Cardiac muscle cell (in vitro differentiated cells and primary cell): Measurements from ENCODE around the gene STUB1. TPM values are rescaled to one million over a fixed set of nuclear protein-coding genes. Genes with fewer than 3 reads are reported as not detected.

ENCODE experiments used
- DNase-seq, 2 donors: peaks; one replicate each; pipeline versions ENCODE4 v3.0.0 to v3.0.0-alpha.2; 2010 to 2017; ENCODE audit warnings: low read depth in 1 of 2, low spot score in 1 of 2
- H3K27ac ChIP-seq: fragments of 200-600 bp; sonication (generic); 2 replicates; pipeline ENCODE4 v1.5.1; 2016
- H3K27me3 ChIP-seq: fragments of 200-600 bp; sonication (generic); 2 replicates; pipeline ENCODE4 v1.6.0; 2016; ENCODE audit warnings: control low read depth
- H3K36me3 ChIP-seq: fragments of 200-600 bp; sonication (generic); 2 replicates; pipeline ENCODE4 v1.5.1; 2016; ENCODE audit warnings: control low read depth
- H3K4me1 ChIP-seq: fragments of 200-600 bp; sonication (generic); 2 replicates; pipeline ENCODE4 v1.8.1; 2017; ENCODE audit warnings: low read depth, mild to moderate bottlenecking, mixed run types
- H3K4me3 ChIP-seq: fragments of 200-600 bp; sonication (generic); 2 replicates; pipeline ENCODE4 v1.5.1; 2016; ENCODE audit warnings: mild to moderate bottlenecking
- H3K9me3 ChIP-seq: fragments of 200-600 bp; sonication (generic); 2 replicates; pipeline ENCODE4 v1.5.1; 2017; ENCODE audit warnings: low read depth, mild to moderate bottlenecking, control low read depth
- polyA plus RNA-seq: library from polyadenylated mRNA; unstranded; fragments of >200 nt; fragmentation: Nextera tagmentation; extraction: Ambion mirVana; gene quantifications from 2 replicates; pipeline ENCODE4 v1.2.1, GENCODE V29; 2016
- total RNA-seq: library from RNA; depleted of rRNA; stranded (reverse); fragments of >200 nt; gene quantifications from 2 replicates; pipeline ENCODE4 v1.2.3, GENCODE V29; 2016
- TF ChIP-seq, protein P1 (sequence below): IDR thresholded peaks from 2 replicates; pipeline ENCODE4 v1.5.1; 2012; ENCODE audit warnings: low read depth, mild to moderate bottlenecking, low read length

The STUB1 gene
- total and polyA plus RNA-seq, 2 experiments from 2014 or later = 176 to 269 TPM

DNA sequence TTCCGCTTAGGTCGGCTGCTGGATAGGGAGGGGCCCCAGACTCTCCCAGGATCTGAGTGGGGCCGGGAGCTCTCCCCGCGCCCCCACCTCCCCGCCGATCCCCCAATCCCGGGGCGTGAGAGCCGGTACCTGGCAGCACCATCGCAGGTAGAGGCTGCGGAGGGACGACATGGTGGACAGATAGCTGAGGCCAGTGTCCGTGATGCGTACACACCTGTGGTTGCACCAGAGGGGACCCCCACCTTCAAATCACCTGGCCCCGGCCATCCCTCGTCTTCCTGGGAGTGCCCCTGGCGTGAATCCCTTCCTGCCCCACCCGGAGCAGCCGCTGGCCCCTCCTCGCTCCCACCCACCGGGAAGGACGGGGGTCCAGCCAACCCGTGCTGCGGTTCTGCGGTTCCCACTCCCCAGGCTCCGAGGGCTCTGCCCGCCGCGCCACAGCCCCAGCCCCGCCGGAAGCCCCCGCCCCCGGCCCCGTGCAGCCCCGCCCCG is 14.7 kb downstream of the STUB1 start:
- H3K27ac ChIP-seq = no peak overlapping the region
- TF ChIP-seq, protein P1, sequence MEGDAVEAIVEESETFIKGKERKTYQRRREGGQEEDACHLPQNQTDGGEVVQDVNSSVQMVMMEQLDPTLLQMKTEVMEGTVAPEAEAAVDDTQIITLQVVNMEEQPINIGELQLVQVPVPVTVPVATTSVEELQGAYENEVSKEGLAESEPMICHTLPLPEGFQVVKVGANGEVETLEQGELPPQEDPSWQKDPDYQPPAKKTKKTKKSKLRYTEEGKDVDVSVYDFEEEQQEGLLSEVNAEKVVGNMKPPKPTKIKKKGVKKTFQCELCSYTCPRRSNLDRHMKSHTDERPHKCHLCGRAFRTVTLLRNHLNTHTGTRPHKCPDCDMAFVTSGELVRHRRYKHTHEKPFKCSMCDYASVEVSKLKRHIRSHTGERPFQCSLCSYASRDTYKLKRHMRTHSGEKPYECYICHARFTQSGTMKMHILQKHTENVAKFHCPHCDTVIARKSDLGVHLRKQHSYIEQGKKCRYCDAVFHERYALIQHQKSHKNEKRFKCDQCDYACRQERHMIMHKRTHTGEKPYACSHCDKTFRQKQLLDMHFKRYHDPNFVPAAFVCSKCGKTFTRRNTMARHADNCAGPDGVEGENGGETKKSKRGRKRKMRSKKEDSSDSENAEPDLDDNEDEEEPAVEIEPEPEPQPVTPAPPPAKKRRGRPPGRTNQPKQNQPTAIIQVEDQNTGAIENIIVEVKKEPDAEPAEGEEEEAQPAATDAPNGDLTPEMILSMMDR = no peak
- no peaks in the 10 kb centered on the region for H3K36me3 ChIP-seq
- H3K27me3 ChIP-seq = peaks cover 90% of the 10 kb centered on the region
- H3K4me1 ChIP-seq = peaks cover 3% of the 10 kb centered on the region
- DNase-seq = no peak
- H3K4me3 ChIP-seq = no peak overlapping the region
- no peaks in the 10 kb centered on the region for H3K9me3 ChIP-seq

DNA sequence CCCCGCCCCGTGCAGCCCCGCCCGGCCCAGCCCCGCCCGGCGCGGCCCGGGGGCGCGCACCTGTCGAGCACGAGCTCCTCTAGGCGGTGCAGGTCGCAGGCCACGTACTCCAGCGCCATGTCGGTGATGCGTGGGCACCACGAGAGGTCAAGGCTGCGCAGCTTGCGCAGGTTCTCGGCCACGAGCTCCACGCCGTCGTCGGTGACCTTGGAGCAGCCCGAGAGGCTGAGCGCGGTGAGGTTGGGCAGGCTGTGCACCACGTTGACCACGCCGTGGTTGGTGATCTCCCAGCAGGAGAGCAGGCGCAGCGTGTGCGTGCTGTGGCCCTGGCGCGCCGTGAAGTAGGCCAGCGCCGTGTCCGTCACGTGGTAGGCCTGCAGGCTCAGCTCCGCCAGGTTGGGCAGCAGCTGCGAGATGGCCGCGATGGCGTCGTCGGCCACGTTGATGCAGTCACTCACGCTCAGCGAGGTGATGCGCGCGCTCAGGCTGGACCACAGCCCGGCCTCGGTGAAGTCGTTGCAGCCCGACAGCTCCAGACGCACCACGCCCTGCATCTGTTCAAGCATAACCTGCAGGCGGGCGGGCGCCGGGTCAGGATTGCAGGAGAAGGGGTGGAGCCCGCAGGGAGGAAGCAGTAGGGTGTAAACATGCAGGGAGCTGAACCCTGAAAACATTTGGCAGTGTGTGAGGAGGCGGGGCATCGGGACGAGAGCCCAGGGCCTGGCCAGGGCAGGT is 15.3 kb downstream of the STUB1 start:
- H3K4me1 ChIP-seq = peaks cover 3% of the 10 kb centered on the region
- H3K27ac ChIP-seq = no peak overlapping the region
- peak in 1 of 2 donors; percentile 28 for DNase-seq
- H3K9me3 ChIP-seq = no peaks in the 10 kb centered on the region
- peak overlapping the region; percentile 12 for H3K4me3 ChIP-seq
- H3K27me3 ChIP-seq = peaks cover 96% of the 10 kb centered on the region
- TF ChIP-seq, protein P1 = no peak
- no peaks in the 10 kb centered on the region for H3K36me3 ChIP-seq

DNA sequence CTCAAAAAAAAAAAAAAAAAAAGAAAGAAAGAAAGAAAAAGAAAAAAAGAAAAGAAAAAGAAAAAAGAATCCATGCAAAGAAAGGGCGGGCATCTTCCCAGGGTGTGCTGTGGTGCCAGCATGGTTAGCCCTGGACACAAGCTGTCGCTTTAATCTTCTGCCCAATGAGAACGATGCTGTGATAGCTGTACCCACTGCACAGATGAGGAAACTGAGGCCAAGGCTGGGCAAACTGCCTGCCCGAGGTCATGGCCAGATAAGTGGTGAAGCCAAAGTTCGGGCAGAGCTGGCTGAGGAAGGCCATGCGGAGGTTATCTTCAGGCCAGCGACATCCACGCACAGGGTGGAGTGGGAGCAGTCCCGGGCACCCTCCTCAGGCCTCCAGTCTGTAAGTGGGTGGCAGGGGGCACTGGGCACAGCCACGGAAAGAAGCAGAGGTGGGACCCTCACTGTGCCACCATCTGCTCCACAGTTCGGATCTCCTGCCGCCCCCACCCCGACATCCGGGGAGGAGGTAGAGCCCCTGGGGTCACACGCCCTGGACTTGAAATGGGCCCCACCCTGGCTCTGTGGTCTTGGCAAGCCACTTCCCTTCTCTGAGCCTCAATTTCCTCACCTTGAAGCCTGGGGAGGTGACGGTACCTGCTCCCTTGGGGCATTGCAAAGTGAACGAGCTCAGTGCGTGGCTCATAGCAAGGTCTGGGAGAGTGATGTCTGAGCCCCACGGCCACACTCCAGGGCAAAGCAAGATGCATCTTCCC is 18.9 kb downstream of the STUB1 start:
- Histone ChIP-seq H3K4me1 (peaks cover 3% of the 10 kb centered on the region), H3K27me3 (peaks cover 100% of the 10 kb centered on the region), H3K36me3 (no peaks in the 10 kb centered on the region), H3K4me3 (no peak overlapping the region), H3K9me3 (no peaks in the 10 kb centered on the region), H3K27ac (no peak overlapping the region)
- DNase-seq = no peak
- TF ChIP-seq, protein P1 = no peak

DNA sequence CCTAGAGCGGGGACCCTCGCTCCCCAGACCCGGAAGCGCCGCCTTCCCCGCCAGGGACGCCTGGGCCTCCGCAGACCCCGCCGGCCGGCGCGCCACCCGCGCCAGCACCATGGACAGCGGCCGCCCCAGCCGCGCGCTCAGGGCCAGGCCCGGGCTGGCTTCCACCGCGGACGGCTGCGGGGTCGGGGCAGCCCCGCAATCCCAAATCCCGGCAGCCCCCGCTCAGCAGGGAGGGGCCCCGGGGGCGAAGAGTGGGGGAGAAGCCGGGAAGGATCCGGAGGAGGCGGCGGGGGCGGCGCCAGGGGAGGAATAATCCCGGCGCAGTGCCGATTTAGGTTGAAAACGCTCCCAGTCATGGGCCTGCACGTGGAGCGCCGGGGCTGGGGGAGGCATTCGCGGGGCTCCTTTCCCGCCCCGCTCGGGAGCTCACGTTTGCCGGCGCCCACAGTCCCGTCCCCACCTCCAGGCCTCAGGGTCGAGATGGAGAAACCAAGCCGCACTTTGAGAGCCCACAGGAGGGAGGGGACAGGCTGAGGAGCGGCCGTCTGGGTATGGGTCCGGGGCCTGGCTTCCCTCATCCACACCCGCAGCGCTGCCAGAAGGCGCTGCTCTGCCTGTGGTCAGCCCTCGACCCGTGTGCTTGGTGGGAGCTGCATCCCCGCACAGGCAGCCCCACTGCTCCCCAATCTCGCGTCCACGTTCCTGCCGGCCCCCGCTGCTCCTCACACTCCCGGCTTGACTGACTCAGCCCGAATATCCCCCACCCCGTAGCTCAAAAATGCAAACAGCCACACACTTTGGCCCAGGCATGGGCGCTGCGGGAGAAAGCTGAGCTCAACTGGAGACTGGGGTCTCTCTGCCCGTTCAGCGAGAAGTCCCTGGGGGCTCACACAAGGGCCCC is 20.7 kb downstream of the STUB1 start:
- peak in 1 of 2 donors; percentile 79 for DNase-seq
- no peaks in the 10 kb centered on the region for H3K4me1 ChIP-seq
- TF ChIP-seq, protein P1 = no peak
- H3K27ac ChIP-seq = no peak overlapping the region
- H3K9me3 ChIP-seq = no peaks in the 10 kb centered on the region
- peaks cover 99% of the 10 kb centered on the region for H3K27me3 ChIP-seq
- no peak overlapping the region for H3K4me3 ChIP-seq
- no peaks in the 10 kb centered on the region for H3K36me3 ChIP-seq

DNA sequence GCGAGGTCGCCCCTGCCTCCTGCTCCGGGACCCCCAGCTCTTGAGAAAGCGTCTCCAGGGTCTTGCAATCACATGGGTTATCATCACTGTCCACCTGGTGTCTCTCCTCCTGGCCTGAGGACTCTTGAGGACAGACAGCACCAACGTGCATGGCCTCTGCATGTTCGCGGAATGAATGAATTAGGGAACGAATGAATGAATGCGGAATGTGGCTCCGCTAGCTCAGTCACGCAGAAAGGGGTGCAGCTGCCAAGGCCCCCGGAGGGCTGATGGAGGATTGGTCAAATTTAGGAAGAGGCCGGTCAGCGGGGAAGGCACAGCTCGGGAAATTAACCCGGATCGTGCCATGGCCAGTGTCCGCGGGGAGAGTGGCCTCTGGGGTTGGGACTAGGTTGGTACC is 22.1 kb downstream of the STUB1 start:
- H3K36me3 ChIP-seq = no peaks in the 10 kb centered on the region
- no peaks in the 10 kb centered on the region for H3K9me3 ChIP-seq
- DNase-seq = no peak
- no peaks in the 10 kb centered on the region for H3K4me1 ChIP-seq
- TF ChIP-seq, protein P1 = no peak
- H3K27me3 ChIP-seq = peaks cover 99% of the 10 kb centered on the region
- H3K4me3 ChIP-seq = no peak overlapping the region
- H3K27ac ChIP-seq = no peak overlapping the region
